GM19023 (cell line): Measurements from ENCODE around the gene CACNA1I.

ENCODE experiments used
- ATAC-seq: cut with Tn5 transposase; IDR thresholded peaks from one replicate; pipeline ENCODE4 v1.9.1; 2021; ENCODE audit warnings: mild to moderate bottlenecking, moderate library complexity; ENCODE audit not compliant: unreplicated experiment

The CACNA1I gene

DNA sequence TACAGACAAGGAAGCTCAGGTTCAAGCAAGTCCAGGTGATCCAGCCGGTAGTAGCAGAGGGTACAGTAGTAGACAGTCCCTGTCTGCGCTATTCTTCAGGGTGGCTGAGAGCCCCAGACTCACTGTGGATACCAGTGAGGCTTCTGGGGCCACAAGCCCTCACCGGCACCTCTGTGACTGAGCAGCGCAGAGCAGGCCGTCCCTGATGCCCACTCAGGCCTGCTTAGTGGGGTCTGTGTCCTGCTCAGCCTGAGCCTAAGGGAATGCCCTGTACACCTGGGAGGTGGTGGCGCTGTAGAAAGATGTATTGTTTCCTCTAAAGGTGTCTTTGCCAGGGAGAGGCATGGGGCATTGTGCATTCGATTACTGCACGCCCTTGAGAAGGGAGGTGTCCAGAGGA, 143.8 kb downstream of the CACNA1I start:
- no peak for ATAC-seq

DNA sequence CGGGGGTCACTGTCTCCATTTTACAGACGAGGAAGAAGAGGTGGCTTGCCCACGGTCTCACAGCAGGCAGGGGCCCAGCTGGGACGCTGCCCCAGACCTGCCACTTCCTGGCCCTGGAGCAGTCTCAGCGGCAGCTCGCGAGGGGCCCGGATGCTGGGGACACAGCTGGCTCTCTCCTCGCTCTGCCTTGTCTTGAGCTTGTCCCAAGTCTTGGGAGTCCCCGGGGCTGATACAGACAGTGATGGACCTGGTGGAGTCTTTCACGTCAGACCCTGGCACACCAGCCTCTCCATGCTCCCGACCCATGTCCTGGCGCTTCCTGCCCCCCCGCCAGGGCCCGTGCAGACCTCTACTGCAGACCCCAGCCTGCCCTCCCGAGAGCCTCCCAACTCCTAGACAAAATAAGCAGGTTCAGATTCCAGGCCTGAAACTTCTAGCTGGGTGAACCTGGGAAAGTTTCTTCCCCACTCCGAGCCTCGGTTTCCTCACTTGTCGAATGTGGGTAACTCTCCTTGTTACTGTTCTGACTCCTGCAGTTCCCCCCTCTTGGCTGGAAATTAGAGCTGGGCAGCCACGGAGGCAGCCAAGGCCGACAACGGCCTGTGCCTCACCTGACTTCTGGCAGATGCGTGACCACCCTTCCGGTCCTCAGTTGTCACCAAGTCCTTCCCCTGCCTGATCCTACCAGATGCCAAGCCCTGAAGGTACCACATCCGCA, 145.4 kb downstream of the CACNA1I start:
- ATAC-seq, result no peak

DNA sequence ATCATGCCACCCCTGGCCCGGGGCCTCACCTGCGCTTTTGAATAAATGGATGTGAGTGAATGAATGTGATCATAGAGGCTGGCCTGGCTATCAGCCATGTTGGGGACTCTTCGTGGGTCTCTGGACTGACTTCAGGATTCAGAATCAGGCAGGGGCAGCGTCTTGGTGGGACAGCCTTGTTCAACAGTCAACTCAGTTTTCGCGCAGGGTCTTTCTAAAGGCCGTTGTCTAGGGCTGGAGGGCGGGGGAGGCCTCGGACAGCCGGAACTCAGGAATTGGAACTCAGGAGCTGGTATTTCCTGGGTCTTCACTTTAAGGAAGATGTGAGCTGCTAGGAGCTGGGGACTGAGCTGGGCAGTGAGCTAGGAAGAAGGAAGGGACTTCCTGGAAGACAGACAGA, 146.0 kb downstream of the CACNA1I start:
- no peak for ATAC-seq

DNA sequence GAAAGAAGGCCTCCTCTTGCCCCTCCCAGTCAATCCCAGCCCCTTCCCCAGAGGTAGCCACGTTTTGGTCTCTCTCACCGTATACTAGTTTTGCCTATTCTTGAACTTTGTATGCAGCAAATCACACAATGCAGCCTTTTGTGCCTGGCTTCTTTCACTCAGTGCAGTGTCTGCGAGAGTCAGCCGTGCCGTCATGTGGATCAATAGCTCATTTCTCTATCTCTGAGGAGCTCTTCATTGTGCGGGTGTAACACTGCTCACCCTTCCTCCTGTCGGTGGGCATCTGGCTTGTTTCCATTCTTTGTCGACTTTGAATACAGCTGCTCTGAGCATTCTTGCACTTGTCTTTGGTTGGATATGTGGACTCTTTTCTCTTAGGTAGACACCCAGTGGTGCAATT, 146.5 kb downstream of the CACNA1I start:
- ATAC-seq, result no peak

DNA sequence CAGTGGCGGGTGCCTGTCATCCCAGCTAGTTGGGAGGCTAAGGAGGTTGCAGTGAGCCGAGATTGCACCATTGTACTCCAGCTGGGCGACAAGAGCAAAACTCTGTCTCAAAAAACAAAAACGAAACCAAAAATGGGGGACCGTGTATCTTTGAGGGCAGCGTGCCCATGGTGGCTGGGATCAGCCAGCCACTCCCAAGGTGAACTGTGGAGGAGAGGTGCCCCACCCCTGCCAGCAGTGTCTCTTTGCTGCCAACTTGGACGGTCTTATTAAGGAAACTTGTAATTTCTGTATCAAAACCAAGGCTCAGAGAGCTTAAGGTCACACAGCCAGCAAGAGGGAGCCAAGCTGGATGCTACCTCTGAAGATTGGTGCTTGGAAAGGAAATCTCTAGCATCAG, 147.7 kb downstream of the CACNA1I start:
- ATAC-seq, result no peak

DNA sequence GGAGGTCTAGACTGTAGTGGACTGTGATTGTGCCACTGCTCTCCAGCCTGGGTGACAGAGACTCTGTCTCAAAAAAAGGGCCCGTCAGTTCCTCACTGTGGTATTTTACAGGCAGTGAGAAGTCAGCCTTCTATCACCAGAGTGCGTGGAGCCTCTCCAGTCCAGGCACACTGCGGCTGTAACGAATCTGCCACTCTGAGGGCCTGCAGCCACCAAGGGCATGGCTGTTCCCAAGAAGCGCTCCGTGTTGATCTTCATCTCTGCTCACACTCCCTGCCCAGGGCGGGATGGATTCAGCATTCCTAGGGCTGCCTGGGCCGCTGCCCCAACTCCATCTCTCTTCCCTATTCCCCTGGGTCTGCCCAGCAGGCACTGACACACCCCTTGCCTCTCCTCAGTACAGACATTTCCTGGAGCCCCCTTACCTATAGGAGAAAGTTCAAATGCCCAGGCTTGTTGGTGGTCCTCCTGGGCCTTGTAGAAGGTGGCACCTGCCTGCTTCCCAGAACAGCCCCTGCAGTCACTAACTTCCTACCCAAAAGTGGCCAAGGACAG, 148.4 kb downstream of the CACNA1I start:
- no peak for ATAC-seq

DNA sequence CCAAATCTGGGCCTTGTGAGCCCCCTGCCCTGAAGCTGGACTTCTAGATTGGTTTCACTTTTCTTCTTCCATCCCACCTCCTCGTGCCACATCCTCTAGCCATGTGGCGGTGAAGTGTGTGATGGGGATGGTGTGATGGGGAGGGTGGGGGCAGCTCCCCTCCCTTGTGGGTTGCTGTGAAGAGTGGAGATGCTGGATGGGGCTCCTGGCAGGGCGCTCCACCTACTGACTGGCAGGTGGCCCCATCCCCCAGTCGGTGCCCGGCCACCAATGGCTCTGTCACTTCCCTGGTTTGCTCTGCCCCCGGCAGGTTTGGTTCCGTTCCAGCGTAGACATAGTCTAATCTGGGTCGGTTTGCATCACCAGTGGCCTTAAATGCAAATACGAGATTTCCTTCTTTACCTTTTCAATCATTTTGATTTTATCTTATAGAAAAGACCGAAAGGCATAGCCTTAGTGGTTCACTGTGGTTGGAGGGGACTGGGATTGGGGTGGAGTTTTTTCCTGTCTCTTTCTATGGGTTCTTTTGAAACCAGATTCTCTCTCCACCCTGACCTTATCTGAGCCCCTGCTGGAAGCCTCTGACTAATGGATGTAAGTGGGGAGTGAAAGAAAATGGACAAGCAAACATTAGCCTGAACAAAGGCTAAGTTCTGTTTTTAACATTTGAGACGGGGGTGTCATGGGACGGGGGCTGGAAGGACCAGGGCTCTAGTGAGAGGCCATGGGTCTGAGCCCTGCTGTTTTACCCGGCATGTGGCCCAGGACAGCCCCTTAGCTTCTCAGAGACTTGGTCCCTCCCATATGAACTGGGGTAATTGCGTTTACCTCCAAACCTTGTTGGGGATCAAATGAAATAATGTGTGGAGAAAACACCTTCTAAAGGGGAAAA, 149.3 kb downstream of the CACNA1I start:
- no peak for ATAC-seq

DNA sequence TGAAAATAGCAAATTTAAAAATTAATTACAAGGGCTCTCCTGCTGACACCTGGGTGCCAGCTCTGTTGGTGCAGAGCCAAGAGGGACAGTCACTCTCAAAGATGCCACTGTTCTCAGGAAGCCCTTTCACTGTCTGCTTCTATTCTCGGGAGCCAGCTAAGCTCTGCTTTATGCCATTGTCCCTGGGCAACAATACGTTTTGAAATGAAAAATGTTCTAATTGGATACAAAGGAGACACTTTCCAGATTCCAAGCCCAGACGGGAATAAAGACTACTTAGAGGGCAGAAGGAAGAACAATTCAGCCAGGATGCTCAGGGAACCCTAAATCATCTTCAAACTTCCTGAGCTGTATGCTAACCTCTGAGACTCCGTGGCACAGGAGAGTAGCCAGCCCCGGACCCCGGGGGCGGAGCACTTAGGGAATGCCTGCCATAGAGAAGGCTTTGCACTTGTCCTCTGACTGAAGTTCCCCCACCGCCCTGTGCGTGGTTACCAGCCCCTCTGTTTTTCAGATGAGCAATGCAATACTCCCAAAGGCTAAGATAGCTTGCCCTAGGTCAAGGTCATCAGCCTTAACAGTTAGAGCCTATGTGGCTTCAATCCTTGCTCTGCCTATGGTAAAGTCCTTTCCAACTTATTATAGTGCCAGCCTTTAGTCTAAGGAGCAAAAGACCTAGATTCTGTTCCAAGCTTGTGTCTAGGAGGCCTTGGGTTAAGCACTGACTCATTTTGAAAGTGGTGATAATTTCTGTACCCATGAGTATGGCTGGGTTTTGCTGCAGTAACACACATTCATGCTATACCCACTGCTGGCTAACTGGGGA, 150.9 kb downstream of the CACNA1I start:
- no peak for ATAC-seq

DNA sequence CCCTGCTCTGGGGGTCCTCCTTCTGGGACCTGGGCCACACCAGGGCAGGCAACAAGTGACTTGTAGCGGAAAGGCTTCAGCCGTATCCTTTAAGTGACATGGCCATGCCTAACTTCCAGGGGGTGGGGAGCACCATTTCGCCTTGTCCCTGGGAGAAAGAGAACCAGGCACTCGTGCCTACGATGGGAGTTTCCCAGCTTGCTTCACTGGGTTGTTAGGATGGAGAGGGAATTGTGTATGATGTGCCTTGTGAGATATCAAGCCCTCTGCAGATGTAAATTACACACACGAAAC, 151.4 kb downstream of the CACNA1I start:
- ATAC-seq, result no peak

DNA sequence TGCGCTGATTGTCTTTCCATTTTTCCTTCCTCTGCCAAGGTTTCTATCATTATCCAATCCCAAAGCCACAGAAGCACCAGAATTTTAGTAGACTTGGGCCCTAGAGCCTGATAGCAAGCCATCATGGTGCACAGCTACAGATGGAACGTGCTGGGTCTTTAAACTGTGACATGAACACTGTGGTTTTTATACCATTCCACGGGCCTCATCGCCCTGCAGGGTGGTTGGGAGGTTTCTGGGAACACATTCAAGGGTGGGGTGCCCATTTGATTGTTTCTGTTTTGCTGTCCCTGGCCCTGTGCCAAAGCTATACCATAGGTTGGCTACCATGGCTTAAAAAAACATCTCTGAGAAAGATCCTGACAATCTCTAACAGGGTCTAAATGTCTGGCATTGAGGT, 151.9 kb downstream of the CACNA1I start:
- ATAC-seq, result no peak

DNA sequence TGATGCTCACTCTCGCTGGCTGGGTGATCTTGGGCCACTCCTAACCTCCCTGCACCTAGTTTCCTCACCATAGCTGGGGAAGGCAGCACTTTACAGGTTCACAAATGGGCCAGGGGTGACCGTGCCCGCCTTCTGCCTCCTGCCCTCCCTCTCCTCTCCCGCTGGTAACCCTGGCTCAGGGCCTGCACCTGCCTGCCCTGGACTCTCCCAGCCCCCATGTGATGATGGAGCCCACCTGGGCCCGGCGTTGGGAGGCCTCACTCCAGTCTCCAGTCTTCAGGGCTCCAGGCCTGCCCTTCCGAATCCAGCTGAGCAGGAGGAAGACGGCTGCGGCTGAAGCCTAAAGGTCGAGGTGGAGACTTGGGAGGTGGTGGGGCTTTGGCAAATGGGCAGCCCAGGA, 152.9 kb downstream of the CACNA1I start:
- no peak for ATAC-seq

DNA sequence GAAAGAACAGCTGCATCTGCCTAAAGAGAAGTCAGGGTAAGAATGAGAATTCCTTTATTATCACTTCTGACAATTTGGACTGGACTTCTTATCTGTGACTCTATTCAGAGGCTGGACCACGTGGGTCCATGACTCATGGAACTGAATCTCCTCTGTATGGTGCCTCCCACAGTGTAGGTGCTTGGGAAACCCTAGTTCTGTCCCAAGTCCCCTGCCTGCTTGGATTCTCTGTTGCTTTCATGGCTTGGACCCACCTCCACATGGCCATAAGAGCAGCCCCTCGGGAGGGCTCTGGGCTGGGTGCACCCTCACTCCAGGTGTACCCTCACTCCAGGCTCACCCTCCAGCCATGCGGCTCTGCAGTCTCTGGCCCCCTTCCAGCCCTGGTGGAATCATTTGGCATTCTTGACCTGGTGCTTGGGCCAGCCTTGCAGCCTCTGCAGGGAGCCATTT, 153.4 kb downstream of the CACNA1I start:
- no peak for ATAC-seq

DNA sequence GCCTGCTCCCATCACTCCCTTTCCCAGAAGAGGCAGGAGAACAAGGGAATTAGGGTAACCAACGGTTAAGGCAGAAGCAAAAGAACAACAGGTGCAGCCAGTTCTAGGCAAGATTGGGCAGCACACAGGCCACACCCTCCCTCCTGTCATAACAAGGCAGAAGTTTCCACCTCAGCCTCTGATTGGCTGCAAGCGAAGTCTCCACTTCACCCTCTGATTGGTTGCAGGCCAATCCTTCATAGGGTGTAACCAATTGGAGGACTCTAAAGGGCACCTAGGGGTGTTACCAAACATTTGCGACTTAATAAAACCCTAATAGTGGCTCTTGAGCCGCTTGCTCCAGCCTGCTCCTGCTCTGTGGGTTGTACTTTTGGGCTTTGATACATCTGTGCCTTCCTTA, 153.8 kb downstream of the CACNA1I start:
- no peak for ATAC-seq

DNA sequence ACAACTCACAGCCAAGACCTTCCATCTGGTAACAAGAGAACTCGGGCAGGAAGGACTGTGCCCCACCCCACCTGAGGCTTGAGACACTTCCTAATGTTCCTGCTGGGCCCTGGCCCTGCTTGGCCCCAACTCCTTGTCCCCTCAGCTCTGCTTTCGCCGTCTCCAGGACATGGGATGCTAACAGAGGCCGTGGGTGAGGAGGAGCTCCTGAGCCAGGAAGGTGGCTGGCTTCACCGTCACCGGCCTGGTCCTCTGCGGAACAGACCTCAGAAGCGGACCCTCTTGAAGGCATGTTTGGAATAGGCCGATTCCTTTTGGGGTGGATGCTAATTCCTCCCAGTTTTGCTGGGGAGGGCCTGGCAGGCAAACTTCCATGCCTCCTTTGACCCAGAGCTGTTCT, 154.3 kb downstream of the CACNA1I start:
- ATAC-seq, result no peak

DNA sequence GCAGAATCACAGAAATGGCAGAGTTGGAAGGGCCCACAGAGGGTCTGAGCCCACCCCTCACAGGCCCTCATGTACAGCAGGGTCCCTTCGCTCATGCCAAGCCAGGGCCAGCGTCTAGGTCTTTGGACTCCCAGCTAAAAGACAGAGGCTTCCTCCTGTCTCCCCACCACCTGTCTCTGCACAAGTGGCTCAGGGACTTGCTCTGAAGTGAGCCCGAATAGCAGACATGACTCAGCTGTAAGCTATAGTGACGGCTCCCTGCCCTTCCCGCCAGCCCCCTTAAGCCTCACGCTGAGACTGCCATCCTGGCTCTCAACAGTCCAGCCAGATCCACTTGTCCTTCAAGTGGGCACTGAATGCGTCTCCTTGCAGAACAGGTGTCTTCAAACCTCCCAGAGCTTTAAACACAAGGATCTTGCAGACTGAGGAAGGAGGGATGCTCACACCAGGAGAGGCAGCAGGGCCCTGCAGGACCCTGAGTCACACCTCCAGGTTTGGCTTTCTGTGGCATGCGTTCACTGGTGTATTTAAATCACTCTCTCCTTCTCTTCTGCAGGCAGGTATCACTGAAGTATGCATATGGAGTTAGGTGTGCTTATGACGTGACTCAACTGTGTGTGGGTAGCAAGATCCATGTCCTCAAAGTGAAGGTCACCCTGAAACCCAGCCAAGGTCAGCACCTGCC, 154.9 kb downstream of the CACNA1I start:
- ATAC-seq, result no peak

DNA sequence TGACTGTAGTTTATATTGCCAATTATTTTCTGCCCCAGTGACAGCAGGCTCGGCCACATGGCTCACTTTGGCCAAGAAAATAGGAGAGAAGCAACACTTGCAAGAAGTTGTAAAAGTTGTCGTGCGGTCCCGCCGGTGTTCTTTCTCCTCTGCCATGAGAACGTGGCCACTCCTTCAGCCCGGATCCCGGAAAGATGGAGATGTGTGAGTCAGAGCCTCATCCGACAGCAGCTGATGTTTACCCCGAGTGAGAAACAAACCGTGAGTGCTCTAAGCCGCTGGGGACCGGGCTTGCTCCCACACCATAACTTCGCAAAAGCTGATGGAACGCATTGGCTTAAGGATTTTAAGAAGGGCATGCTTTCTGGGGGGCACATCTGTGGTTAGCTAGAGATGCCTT, 157.0 kb downstream of the CACNA1I start:
- no peak for ATAC-seq

DNA sequence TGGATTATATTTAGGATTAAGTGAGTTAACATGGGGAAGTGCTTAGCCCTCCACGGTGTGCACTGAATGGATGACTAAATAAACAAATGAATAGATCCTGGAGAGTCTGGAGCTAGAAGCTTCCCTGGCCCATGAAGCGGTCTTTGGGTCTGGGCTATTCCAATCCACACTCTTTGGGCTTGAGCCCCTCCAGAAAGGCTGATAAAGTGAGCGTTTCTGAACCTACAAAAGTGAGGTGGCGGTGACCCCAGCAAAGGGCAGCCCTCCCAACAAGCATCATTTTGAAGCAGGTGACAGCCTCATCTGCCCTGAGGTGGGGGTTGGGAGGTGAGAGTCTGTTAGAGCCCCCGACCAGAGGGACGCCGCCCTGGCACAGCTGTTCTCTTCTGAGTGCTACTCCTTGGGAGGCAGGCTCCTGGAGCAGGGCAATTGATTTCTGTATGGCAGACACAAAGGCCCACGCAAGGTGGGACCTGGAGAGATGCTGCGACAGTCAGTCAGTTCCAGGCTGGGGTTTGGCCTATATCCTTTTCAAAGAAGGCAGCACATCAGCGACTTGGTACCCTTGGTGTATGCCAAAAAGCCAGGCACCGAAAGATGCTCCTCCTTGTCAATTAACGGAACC, 157.8 kb downstream of the CACNA1I start:
- ATAC-seq, result no peak

DNA sequence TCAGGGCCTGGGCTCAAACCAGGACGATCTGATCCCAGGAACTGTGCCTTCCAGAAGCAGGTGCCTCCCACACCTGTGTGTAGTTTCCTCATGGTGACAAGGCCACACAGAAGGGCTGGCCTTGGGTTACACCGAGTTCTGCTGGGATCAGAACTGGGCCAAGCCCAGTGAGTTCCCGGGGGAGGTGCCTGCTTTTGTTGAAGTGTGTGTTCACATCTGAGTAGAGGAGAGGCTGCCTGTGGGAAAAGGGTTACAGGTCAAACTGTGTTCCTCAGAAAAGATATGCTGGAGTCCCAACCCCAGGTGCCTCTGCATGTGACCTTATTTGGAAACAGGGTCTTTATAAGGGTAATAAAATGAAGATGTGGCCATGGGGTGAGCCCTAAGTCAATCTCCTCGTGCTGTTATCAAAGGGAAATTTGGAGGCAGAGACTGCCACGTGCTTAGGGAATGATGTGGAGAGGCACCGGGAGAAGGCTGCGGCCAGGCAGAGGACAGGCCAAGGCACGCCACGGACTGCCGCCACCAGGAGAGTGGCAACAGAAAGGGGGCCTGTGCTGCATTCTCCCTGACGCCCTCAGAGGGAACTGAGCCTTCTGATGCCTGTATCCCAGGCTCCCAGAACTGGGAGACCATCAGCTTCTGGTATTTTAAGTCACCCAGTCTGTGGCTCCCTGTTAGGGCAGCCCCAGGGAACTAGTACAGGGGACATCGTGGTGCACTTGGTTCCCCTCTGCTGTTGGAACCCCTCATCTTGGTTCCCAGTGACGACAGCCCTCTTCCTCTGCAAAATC, 158.8 kb downstream of the CACNA1I start:
- ATAC-seq, result no peak

DNA sequence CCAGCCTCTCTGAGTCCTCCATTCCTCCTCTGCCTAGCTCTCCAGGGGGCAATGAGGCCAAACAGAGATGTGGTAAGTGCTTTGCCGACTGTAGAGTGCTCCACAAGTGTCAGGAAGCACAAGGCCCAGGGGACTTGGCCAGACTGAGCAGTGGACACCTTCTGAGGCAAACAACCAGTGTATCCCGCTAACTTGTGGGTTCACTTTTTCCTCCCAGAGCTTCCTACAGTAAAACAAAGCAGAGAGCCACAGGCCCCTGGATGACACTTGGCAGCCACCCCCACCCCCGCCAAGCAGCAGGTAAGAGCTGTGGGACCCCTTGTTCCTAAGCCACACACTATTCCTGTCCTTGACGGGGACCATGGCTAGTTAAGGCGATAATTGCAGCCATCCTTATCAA, 160.9 kb downstream of the CACNA1I start:
- ATAC-seq, result no peak
